NCI-H1694 (cell line): Measurements from ENCODE around the gene EZH1.
"Not testable (repeated sequence)": the region's sequence is repeated elsewhere in the genome, so short reads cannot be mapped to it uniquely, and the experiment has no call there.

ENCODE experiments used
- DNase-seq: peaks from one replicate; lab custom pipeline; 2025; lab: John Stamatoyannopoulos, UW

The EZH1 gene

GRCh38 chr17:42772945-42773289 lies 28.1 kb upstream of the EZH1 start:
- DNase-seq = no peak

DNA sequence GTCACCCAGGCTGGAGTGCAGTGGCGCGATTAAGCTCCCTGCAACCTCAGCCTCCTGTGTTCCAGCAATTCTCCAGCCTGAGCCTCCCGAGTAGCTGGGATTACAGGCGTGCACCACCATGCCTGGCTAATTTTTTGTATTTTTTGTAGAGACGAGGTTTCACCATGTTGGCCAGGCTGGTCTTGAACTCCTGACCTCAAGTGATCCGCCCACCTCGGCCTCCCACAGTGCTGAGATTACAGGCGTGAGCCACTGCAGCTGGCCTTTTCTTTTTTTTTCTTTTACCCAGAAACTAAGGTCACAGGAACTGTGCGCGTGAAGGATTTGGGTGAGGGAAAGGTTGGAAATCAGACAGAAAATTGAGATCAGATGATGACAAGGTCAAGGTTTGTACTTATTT lies 25.1 kb upstream of the EZH1 start:
- DNase-seq = not testable (repeated sequence)

DNA sequence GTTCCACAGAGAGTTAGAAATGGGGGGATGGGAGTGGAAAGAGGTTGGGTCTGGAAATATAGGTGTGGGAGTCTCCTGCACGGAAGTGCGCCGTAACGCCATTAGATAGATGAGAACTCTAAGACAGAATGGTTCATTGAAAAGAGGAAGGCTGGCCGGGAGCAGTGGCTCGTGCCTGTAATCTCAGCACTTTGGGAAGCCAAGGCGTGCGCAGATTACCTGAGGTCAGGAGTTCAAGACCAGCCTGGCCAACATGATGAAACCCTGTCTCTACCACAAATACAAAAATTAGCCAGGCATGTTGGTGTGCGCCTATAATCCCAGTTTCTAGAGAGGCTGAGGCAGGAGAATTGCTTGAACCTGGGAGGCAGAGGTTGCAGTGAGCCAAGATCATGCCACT lies 23.2 kb upstream of the EZH1 start:
- not testable (repeated sequence) for DNase-seq

GRCh38 chr17:42767512-42767911 lies 22.7 kb upstream of the EZH1 start:
- DNase-seq = no peak

DNA sequence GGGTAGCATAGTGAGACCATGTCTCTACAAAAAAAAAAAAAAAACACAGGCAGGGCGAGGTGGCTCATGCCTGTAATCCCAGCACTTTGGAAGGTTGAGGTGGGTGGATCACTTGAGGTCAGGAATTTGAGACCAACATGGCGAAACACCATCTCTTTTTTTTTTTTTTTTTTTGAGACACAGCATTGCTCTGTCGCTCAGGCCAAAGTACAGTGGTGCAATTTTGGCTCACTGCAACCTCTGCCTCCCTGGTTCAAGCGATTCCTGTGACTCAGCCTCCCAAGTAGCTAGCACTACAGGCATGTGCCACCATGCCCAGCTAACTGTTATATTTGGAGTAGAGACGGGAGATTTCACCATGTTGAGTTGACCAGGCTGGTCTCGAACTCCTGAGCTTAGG lies 21.3 kb upstream of the EZH1 start:
- no peak for DNase-seq

- no peak for DNase-seq
Observed at GRCh38 chr17:42761638-42762037, 16.8 kb upstream of the EZH1 start.

DNA sequence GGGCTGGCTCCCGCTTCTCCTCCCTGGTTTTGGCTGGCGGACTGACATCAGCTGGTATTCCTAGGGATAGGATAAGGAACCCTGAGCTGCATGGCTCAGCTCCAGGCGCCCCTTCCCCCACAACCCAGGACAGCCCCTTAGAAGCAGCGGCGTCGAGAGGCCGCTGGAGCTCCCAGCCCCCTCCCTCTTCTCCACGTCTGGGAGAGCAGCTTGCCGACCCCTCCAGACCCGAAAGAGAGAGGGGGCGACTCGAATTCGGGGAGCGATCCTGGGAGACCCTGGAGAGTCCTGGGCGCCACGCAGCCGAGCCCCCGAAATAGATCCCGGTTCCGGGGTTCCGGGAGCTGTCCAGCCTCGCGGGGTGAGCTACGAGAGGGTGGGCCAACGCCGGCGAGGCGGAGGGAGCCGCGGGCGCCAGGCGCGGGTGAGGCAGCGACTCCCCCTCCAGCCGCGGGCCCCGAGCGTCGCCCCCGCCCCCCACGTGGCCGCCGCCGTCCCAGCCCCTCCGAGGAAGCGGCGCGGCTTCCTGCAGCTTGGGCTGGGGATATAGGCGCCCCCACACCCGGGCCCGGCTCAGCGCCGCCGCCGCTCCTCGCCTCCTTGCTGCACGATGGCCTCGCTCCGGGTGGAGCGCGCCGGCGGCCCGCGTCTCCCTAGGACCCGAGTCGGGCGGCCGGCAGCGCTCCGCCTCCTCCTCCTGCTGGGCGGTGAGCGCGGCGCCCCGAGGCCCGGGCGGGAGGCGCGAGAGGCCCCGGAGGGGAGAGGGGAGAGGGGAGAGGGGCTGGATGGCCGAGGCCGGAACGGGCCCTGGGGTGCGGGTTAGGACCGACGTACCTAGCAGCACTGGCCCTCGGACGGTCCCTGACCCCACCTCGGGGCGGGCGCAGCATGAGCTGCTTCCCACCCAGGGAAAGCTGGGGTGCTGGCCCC lies 16.1 kb upstream of the EZH1 start, which contains the start of gene RAMP2:
RAMP2 (plus strand) TSS at position 576 of the 930 bp plus-strand sequence; CDS start at position 611, 35 bp downstream.
- no peak for DNase-seq

- no peak for DNase-seq
Observed at GRCh38 chr17:42759982-42760651, 15.3 kb upstream of the EZH1 start.

GRCh38 chr17:42754782-42755181 lies 9.9 kb upstream of the EZH1 start:
- no peak for DNase-seq

GRCh38 chr17:42751628-42752027 lies 6.8 kb upstream of the EZH1 start:
- no peak for DNase-seq

GRCh38 chr17:42750739-42751344 lies 6.0 kb upstream of the EZH1 start:
- DNase-seq = no peak

DNA sequence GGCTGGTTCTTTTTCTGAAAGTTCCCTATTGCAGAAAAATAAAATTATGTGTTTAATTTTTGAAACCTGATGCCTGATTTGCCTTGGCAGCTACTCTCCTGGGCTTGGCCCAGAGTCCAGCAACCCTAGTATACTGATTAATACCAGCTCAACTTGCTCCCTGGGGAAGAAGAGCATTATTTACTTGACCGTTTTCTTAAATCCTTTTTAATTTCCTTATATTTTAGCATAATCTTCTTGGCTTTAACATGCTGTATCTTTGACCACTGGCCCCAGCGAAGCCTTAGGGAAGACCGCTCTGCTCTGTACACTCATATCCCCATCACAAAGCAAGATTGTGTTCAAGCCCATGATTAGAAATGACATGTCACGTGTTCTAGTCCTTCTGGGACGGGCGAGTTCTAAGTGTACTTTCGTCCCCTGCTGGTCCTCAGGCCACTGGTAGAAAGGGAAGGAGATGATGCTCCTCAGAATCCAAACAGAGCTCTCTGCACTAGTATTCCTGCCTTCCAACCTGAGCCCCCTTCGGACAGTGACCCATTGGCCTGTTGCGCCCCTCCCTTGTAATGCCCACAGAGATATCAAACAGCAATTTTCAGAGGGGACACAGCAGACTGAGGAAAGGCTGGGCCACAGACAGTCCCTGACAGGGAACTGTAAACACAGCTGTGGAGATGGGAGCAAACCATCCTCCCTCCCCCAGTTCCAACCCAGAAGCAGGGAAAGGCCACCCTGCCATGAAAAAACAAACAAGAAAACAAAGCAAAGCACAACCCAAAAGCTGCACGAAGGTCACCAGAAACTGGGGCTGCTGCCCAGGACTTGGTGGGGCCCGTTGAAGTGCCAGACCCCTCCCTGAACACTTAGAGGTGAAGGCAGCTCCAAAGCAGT lies 4.3 kb upstream of the EZH1 start:
- no peak for DNase-seq

- DNase-seq = no peak
Observed at GRCh38 chr17:42748202-42748907, 3.5 kb upstream of the EZH1 start.

- peak; percentile 46 for DNase-seq
Observed at GRCh38 chr17:42744283-42744805, 496 bp downstream of the EZH1 start.

GRCh38 chr17:42743595-42744282 lies 1.1 kb downstream of the EZH1 start:
- DNase-seq = no peak

- DNase-seq = not testable (repeated sequence)
Observed at GRCh38 chr17:42742916-42743315, 1.9 kb downstream of the EZH1 start.

- DNase-seq = no peak
Observed at GRCh38 chr17:42740699-42741098, 4.1 kb downstream of the EZH1 start.

DNA sequence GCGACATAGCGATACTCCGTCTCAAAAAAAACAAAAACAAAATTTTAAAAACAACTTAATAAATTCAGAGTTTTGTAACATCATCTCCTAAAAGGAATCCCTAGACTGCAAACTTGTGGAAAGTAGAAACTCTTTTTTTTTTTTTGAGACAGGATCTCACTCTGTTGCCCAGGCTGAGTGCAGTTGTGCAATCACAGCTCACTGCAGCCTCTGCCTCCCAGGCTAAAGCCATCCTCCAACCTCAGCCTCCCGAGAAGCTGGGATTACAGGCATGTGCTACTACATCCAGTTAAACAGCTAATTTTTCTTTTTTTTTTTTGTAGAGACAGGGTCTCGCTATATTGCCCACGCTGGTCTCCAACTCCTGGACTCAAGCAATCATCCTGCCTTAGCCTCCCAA lies 19.7 kb downstream of the EZH1 start:
- DNase-seq = no peak

DNA sequence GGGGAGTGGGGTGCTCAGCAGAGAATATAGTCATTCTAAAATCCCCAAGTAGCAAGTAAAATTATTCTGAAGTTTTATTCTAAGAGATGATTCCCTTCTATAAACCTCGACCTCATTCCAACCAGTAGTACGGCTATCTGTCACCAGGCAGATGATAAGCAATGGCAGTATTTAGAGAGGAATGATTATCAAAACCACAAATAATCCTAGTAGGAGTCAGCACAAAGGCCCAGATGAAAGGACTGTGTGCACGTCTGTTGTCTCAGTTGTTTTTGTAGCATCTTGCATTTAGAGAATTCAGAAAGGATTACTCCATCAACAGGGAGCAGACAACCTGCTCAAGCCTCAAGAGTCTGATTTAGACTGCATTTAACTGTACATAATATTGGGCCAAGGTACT lies 21.2 kb downstream of the EZH1 start:
- DNase-seq = no peak

- DNase-seq = peak; percentile 88
Observed at GRCh38 chr17:42720996-42721583, 23.8 kb downstream of the EZH1 start.
